ENCODE results near the gene LRIG1. TPM values are rescaled to one million over a fixed set of nuclear protein-coding genes. Genes with fewer than 3 reads are reported as not detected.

Gene LRIG1
- total and polyA plus RNA-seq, 2 donors (not counting 1 experiment from before 2014, with no cell fraction given): 27.9 to 104 TPM

- Histone ChIP-seq H3K27me3 (ENCODE audit: control insufficient read depth, insufficient read depth, low read length) (no peaks in the 10 kb centered on the region), H3K9ac (ENCODE audit: insufficient read depth, low read length) (no peak overlapping the region), H3K4me3 (replicated peaks in 1 of 4; ENCODE audit: control extremely low read depth in 1 of 4, insufficient read depth in 1 of 4, low read depth in 3 of 4, low read length in 4 of 4) (no peak overlapping the region), H3K4me1 (ENCODE audit: control insufficient read depth, extremely low read depth, insufficient read depth, low read length) (no peaks in the 10 kb centered on the region), H2AFZ (ENCODE audit: low read length) (no peak overlapping the region), H3K9me3 (ENCODE audit: control insufficient read depth, insufficient read depth, low read depth, low read length) (no peaks in the 10 kb centered on the region), H3K4me2 (ENCODE audit: extremely low read depth, insufficient read depth, low read length) (no peak overlapping the region), H4K20me1 (ENCODE audit: control insufficient read depth, extremely low read depth, insufficient read depth, low read length) (no peaks in the 10 kb centered on the region), H3K79me2 (ENCODE audit: control insufficient read depth, insufficient read depth, low read length) (no peaks in the 10 kb centered on the region), H3K36me3 (ENCODE audit: control insufficient read depth, insufficient read depth, low read length) (no peaks in the 10 kb centered on the region), H3K27ac (ENCODE audit: insufficient read depth, low read length) (no peak overlapping the region)
- TF ChIP-seq EZH2 (IDR thresholded peaks at IDR 0.05; ENCODE audit: low read length, missing control alignments): no peak
- TF ChIP-seq CTCF (conservative IDR thresholded peaks at IDR 0.05 in 1 of 2, IDR thresholded peaks at IDR 0.05 in 1 of 2; ENCODE audit: low read depth in 1 of 2, low read length in 2 of 2): no peak
- no peak for DNase-seq (ENCODE audit: low read depth in 2 of 2)
Measured at GRCh38 chr3:66525771-66526170, 24.9 kb upstream of the LRIG1 start.

GRCh38 chr3:66520724-66521123 is 19.9 kb upstream of the LRIG1 start:
- no peak for TF ChIP-seq EZH2 (IDR thresholded peaks at IDR 0.05; ENCODE audit: low read length, missing control alignments)
- no peak for TF ChIP-seq CTCF (conservative IDR thresholded peaks at IDR 0.05 in 1 of 2, IDR thresholded peaks at IDR 0.05 in 1 of 2; ENCODE audit: low read depth in 1 of 2, low read length in 2 of 2)
- Histone ChIP-seq H3K27ac (ENCODE audit: insufficient read depth, low read length) (no peak overlapping the region), H3K4me2 (ENCODE audit: extremely low read depth, insufficient read depth, low read length) (no peak overlapping the region), H3K9ac (ENCODE audit: insufficient read depth, low read length) (no peak overlapping the region), H3K4me3 (replicated peaks in 1 of 4; ENCODE audit: control extremely low read depth in 1 of 4, insufficient read depth in 1 of 4, low read depth in 3 of 4, low read length in 4 of 4) (no peak overlapping the region), H3K27me3 (ENCODE audit: control insufficient read depth, insufficient read depth, low read length) (no peaks in the 10 kb centered on the region), H3K9me3 (ENCODE audit: control insufficient read depth, insufficient read depth, low read depth, low read length) (no peaks in the 10 kb centered on the region), H3K36me3 (ENCODE audit: control insufficient read depth, insufficient read depth, low read length) (no peaks in the 10 kb centered on the region), H4K20me1 (ENCODE audit: control insufficient read depth, extremely low read depth, insufficient read depth, low read length) (no peaks in the 10 kb centered on the region), H3K4me1 (ENCODE audit: control insufficient read depth, extremely low read depth, insufficient read depth, low read length) (no peaks in the 10 kb centered on the region), H3K79me2 (ENCODE audit: control insufficient read depth, insufficient read depth, low read length) (no peaks in the 10 kb centered on the region), H2AFZ (ENCODE audit: low read length) (no peak overlapping the region)
- peak in 1 of 2 donors; percentile 79 for DNase-seq (ENCODE audit: low read depth in 2 of 2)

- TF ChIP-seq EZH2 (IDR thresholded peaks at IDR 0.05; ENCODE audit: low read length, missing control alignments) (no peak), CTCF (conservative IDR thresholded peaks at IDR 0.05 in 1 of 2, IDR thresholded peaks at IDR 0.05 in 1 of 2; ENCODE audit: low read depth in 1 of 2, low read length in 2 of 2) (no peak)
- no peak overlapping the region for H3K9ac ChIP-seq (ENCODE audit: insufficient read depth, low read length)
- H3K27ac ChIP-seq (ENCODE audit: insufficient read depth, low read length): no peak overlapping the region
- H3K27me3 ChIP-seq (ENCODE audit: control insufficient read depth, insufficient read depth, low read length): no peaks in the 10 kb centered on the region
- H3K4me2 ChIP-seq (ENCODE audit: extremely low read depth, insufficient read depth, low read length): no peak overlapping the region
- H3K79me2 ChIP-seq (ENCODE audit: control insufficient read depth, insufficient read depth, low read length): no peaks in the 10 kb centered on the region
- no peak overlapping the region for H2AFZ ChIP-seq (ENCODE audit: low read length)
- H4K20me1 ChIP-seq (ENCODE audit: control insufficient read depth, extremely low read depth, insufficient read depth, low read length): no peaks in the 10 kb centered on the region
- DNase-seq (ENCODE audit: low read depth in 2 of 2): no peak
- H3K9me3 ChIP-seq (ENCODE audit: control insufficient read depth, insufficient read depth, low read depth, low read length): no peaks in the 10 kb centered on the region
- no peaks in the 10 kb centered on the region for H3K36me3 ChIP-seq (ENCODE audit: control insufficient read depth, insufficient read depth, low read length)
- no peak overlapping the region for H3K4me3 ChIP-seq (replicated peaks in 1 of 4; ENCODE audit: control extremely low read depth in 1 of 4, insufficient read depth in 1 of 4, low read depth in 3 of 4, low read length in 4 of 4)
- no peaks in the 10 kb centered on the region for H3K4me1 ChIP-seq (ENCODE audit: control insufficient read depth, extremely low read depth, insufficient read depth, low read length)
Measured at GRCh38 chr3:66518644-66519043, 17.8 kb upstream of the LRIG1 start.
